Upper lobe of left lung (tissue), 4 donors: ENCODE measurements around the gene KANK3.
"Not testable (repeated sequence)": the region's sequence is repeated elsewhere in the genome, so short reads cannot be mapped to it uniquely, and the experiment has no call there.

Experiments used
- EP300 ChIP-seq, 4 donors: sonication (generic); formaldehyde crosslinking; IDR thresholded peaks; one replicate each; pipeline ENCODE4 v1.5.1; 2017; ENCODE audit warnings: antibody characterized with exemption in 4 of 4, control low read depth in 2 of 4
- TF ChIP-seq, protein P1 (sequence below), 6 experiments: fragments of 450-650 bp in 4 of 6; fragments of 200-600 bp in 2 of 6; sonication (generic) in 2 of 6; IDR thresholded peaks; one replicate each; pipeline ENCODE4 v1.5.1; 2016 to 2019; ENCODE audit warnings: antibody characterized with exemption in 6 of 6

DNA sequence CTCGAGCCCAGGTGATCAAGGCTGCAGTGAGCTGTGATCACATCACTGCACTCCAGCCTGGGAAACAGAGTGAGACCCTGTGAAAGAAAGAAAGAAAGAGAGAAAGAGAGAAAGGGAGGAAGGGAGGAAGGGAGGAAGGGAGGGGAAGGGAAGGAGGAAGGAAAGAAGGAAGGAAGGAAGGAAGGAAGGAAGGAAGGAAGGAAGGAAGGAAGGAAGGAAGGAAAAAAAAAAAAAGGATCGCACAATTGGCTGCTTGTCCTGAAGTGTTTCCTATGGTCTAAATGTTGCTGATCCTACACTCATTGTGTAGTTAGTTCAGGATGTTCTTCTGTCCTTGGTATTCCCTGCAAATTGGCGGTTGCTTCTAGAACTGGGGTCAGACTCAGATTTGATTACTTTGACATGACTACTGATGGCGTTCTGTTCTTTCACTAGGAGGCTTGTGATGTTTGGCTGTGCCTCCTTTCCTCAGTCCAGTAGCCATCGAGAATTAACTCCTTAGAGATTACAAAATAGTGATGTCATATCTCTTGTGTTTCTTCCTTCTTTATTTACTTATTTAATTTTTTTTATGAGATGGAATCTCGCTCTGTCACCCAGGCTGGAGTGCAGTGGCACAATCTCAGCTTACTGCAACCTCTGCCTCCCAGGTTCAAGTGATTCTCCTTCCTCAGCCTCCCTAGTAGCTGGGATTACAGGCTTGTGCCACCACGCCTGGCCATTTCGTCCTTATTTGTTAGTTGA is 6.7 kb upstream of the KANK3 start:
- TF ChIP-seq EP300 (IDR thresholded peaks at IDR 0.05): not testable (repeated sequence)
- TF ChIP-seq, protein P1, sequence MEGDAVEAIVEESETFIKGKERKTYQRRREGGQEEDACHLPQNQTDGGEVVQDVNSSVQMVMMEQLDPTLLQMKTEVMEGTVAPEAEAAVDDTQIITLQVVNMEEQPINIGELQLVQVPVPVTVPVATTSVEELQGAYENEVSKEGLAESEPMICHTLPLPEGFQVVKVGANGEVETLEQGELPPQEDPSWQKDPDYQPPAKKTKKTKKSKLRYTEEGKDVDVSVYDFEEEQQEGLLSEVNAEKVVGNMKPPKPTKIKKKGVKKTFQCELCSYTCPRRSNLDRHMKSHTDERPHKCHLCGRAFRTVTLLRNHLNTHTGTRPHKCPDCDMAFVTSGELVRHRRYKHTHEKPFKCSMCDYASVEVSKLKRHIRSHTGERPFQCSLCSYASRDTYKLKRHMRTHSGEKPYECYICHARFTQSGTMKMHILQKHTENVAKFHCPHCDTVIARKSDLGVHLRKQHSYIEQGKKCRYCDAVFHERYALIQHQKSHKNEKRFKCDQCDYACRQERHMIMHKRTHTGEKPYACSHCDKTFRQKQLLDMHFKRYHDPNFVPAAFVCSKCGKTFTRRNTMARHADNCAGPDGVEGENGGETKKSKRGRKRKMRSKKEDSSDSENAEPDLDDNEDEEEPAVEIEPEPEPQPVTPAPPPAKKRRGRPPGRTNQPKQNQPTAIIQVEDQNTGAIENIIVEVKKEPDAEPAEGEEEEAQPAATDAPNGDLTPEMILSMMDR (IDR thresholded peaks at IDR 0.05): not testable (repeated sequence)
